Common myeloid progenitor, CD34-positive (primary cell): ENCODE data around the gene TMEM117.

ENCODE experiments used
- CTCF ChIA-PET: fragments of 350-600 bp; sonication (Branson Sonifier 250); formaldehyde crosslinking; loops from one replicate; lab custom pipeline; 2021; ENCODE audit warnings: antibody characterized with exemption; lab: Charles Lee
- POLR2A ChIA-PET: fragments of 350-600 bp; sonication (Branson Sonifier 250); formaldehyde crosslinking; loops from one replicate; lab custom pipeline; 2021; ENCODE audit warnings: antibody characterized with exemption; lab: Charles Lee
- DNase-seq, 3 donors: peaks; one replicate each; pipeline versions ENCODE4 v3.0.0 to v3.0.0-alpha.2; 2013
- H3K27ac ChIP-seq, 2 experiments: 1 replicate in 1 of 2; 2 replicates in 1 of 2; pipeline ENCODE4 v1.7.0; 2013; ENCODE audit warnings: inconsistent platforms in 2 of 2, low read length in 2 of 2, mild to moderate bottlenecking in 2 of 2, low read depth in 1 of 2, moderate library complexity in 1 of 2; ENCODE audit not compliant: severe bottlenecking in 2 of 2, insufficient read depth in 1 of 2, poor library complexity in 1 of 2
- H3K27me3 ChIP-seq, 5 experiments: replicated peaks in 2 of 5; 1 replicate in 3 of 5; 2 replicates in 2 of 5; pipeline versions ENCODE4 v1.6.1 to v1.7.0; 2013; ENCODE audit warnings: low read length in 4 of 5, mild to moderate bottlenecking in 2 of 5, moderate library complexity in 2 of 5, inconsistent platforms in 1 of 5; ENCODE audit not compliant: insufficient read depth in 5 of 5, control insufficient read depth in 4 of 5
- H3K36me3 ChIP-seq, 4 experiments: 1 replicate in 2 of 4; 2 replicates in 2 of 4; pipeline versions ENCODE4 v1.6.1 to v1.7.0; 2013; ENCODE audit warnings: low read length in 3 of 4, control low read depth in 1 of 4, mild to moderate bottlenecking in 1 of 4; ENCODE audit not compliant: control insufficient read depth in 4 of 4, insufficient read depth in 4 of 4
- H3K4me1 ChIP-seq, 4 experiments: 1 replicate in 3 of 4; 2 replicates in 1 of 4; pipeline versions ENCODE4 v1.6.1 to v1.7.1; 2013; ENCODE audit warnings: low read length in 3 of 4, mild to moderate bottlenecking in 3 of 4, control low read depth in 1 of 4, inconsistent platforms in 1 of 4, moderate library complexity in 1 of 4; ENCODE audit not compliant: control insufficient read depth in 4 of 4, insufficient read depth in 4 of 4; ENCODE audit errors: control extremely low read depth in 1 of 4
- H3K4me3 ChIP-seq, 7 experiments: 1 replicate in 4 of 7; 2 replicates in 3 of 7; pipeline versions ENCODE4 v1.5.1 to v1.7.0; 2013; ENCODE audit warnings: mild to moderate bottlenecking in 7 of 7, low read length in 6 of 7, moderate library complexity in 6 of 7, inconsistent platforms in 2 of 7, low read depth in 2 of 7, control low read depth in 1 of 7; ENCODE audit not compliant: insufficient read depth in 4 of 7, control insufficient read depth in 1 of 7; ENCODE audit errors: extremely low read depth in 1 of 7
- H3K9me3 ChIP-seq, 5 experiments: 1 replicate in 4 of 5; 2 replicates in 1 of 5; pipeline versions ENCODE4 v1.6.1 to v1.7.1; 2013; ENCODE audit warnings: low read length in 4 of 5, mild to moderate bottlenecking in 2 of 5, inconsistent platforms in 1 of 5, low read depth in 1 of 5, moderate library complexity in 1 of 5; ENCODE audit not compliant: control insufficient read depth in 4 of 5, insufficient read depth in 2 of 5; ENCODE audit errors: control extremely low read depth in 1 of 5
- WGBS: methylation state at CpG from one replicate; pipeline ENCODE4 v1.1.5; 2013; ENCODE audit not compliant: insufficient coverage; 5-methylcytosine and 5-hydroxymethylcytosine counted together

TMEM117 gene

GRCh38 chr12:44098786-44099185 is 262.9 kb downstream of the TMEM117 start:
- WGBS: 80% methylated on average over 1 of the region's 1 CpG
- H3K4me1 ChIP-seq: no peaks in the 10 kb centered on the region
- no peak overlapping the region for H3K27ac ChIP-seq
- no peaks in the 10 kb centered on the region for H3K36me3 ChIP-seq
- DNase-seq: no peak
- H3K27me3 ChIP-seq: no peaks in the 10 kb centered on the region
- no peak overlapping the region for H3K4me3 ChIP-seq
- H3K9me3 ChIP-seq: peaks cover 0 to 2% (median 0%) of the 10 kb centered on the region in 5 experiments
- CTCF ChIA-PET: no interaction called here
- POLR2A ChIA-PET: no interaction called here

GRCh38 chr12:44099486-44099885 is 263.6 kb downstream of the TMEM117 start:
- no peaks in the 10 kb centered on the region for H3K4me1 ChIP-seq
- no peak overlapping the region for H3K4me3 ChIP-seq
- ChIA-PET POLR2A (no interaction called here), CTCF (no interaction called here)
- H3K27me3 ChIP-seq: no peaks in the 10 kb centered on the region
- no peak for DNase-seq
- WGBS: no CpG with 5 or more reads among the region's 1 CpG
- H3K27ac ChIP-seq: no peak overlapping the region
- H3K36me3 ChIP-seq: no peaks in the 10 kb centered on the region
- no peaks in the 10 kb centered on the region for H3K9me3 ChIP-seq

- H3K27ac ChIP-seq: no peak overlapping the region
- H3K27me3 ChIP-seq: no peaks in the 10 kb centered on the region
- CTCF ChIA-PET: interaction anchor here (1.0 kb wide), 1 partner anchor 23 kb away, joined by 3 read pairs; no protein-coding TSS in a partner anchor
- POLR2A ChIA-PET: no interaction called here
- no peaks in the 10 kb centered on the region for H3K4me1 ChIP-seq
- H3K4me3 ChIP-seq: no peak overlapping the region
- no peak for DNase-seq
- WGBS: no CpG with 5 or more reads among the region's 2 CpGs
- H3K36me3 ChIP-seq: no peaks in the 10 kb centered on the region
- H3K9me3 ChIP-seq: no peaks in the 10 kb centered on the region
Observed at GRCh38 chr12:44100264-44100663, 264.4 kb downstream of the TMEM117 start.

GRCh38 chr12:44101475-44101874 is 265.6 kb downstream of the TMEM117 start:
- no peak overlapping the region for H3K4me3 ChIP-seq
- WGBS: 96% methylated on average over 4 of the region's 4 CpGs
- no peak for DNase-seq
- no peaks in the 10 kb centered on the region for H3K36me3 ChIP-seq
- no peaks in the 10 kb centered on the region for H3K4me1 ChIP-seq
- no peaks in the 10 kb centered on the region for H3K27me3 ChIP-seq
- ChIA-PET CTCF (no interaction called here), POLR2A (no interaction called here)
- H3K9me3 ChIP-seq: no peaks in the 10 kb centered on the region
- no peak overlapping the region for H3K27ac ChIP-seq

GRCh38 chr12:44114906-44115305 is 279.0 kb downstream of the TMEM117 start:
- POLR2A ChIA-PET: no interaction called here
- no peaks in the 10 kb centered on the region for H3K4me1 ChIP-seq

GRCh38 chr12:44117337-44117736 is 281.5 kb downstream of the TMEM117 start:
- DNase-seq: no peak
- Histone ChIP-seq H3K4me3 (no peak overlapping the region), H3K27me3 (no peaks in the 10 kb centered on the region), H3K27ac (no peak overlapping the region), H3K36me3 (no peaks in the 10 kb centered on the region), H3K4me1 (no peaks in the 10 kb centered on the region), H3K9me3 (peaks cover 0 to 4% (median 1%) of the 10 kb centered on the region in 5 experiments)
- CTCF ChIA-PET: no interaction called here
- WGBS: 100% methylated on average over 1 of the region's 1 CpG
- POLR2A ChIA-PET: no interaction called here

More at GRCh38 chr12:44114906-44115305, 279.0 kb downstream of the TMEM117 start:
- peaks cover 0 to 1% (median 0%) of the 10 kb centered on the region in 5 experiments for H3K9me3 ChIP-seq
- CTCF ChIA-PET: interaction anchor here (0.9 kb wide), 1 partner anchor 144 kb away, joined by 3 read pairs; no protein-coding TSS in a partner anchor
- no peaks in the 10 kb centered on the region for H3K36me3 ChIP-seq
- no peaks in the 10 kb centered on the region for H3K27me3 ChIP-seq
- DNase-seq: no peak
- 100% methylated on average over 1 of the region's 2 CpGs for WGBS
- no peak overlapping the region for H3K27ac ChIP-seq
- H3K4me3 ChIP-seq: no peak overlapping the region

- peaks cover 0 to 6% (median 2%) of the 10 kb centered on the region in 5 experiments for H3K9me3 ChIP-seq
- no peak for DNase-seq
- H3K4me1 ChIP-seq: no peaks in the 10 kb centered on the region
- ChIA-PET POLR2A (no interaction called here), CTCF (interaction anchor here (0.6 to 1.4 kb wide), 2 partner anchors 10 to 33 kb away, joined by 3 read pairs; no protein-coding TSS in a partner anchor)
- H3K27ac ChIP-seq: no peak overlapping the region
- no peaks in the 10 kb centered on the region for H3K36me3 ChIP-seq
- H3K4me3 ChIP-seq: no peak overlapping the region
- no peaks in the 10 kb centered on the region for H3K27me3 ChIP-seq
Observed at GRCh38 chr12:44118946-44119345, 283.1 kb downstream of the TMEM117 start.
